HEK293 (cell line): Measurements from ENCODE around the gene MED17.
"Not testable (repeated sequence)": the region's sequence is repeated elsewhere in the genome, so short reads cannot be mapped to it uniquely, and the experiment has no call there.

Experiments
- CTCF ChIA-PET: fragments of 350-600 bp; formaldehyde crosslinking; extraction: SDS; loops from one replicate; lab custom pipeline; 2021; ENCODE audit warnings: antibody characterized with exemption; lab: Yijun Ruan, JAX
- POLR2A ChIA-PET: fragments of 300-600 bp; formaldehyde crosslinking; extraction: SDS; loops from one replicate; lab custom pipeline; 2020; ENCODE audit warnings: antibody characterized with exemption, inconsistent platforms; lab: Yijun Ruan, JAX
- H3K27ac ChIP-seq: fragments of 200-500 bp; sonication (Bioruptor generic); 2 replicates; pipeline ENCODE4 v1.5.1; 2014; ENCODE audit warnings: low read depth, low read length, control low read depth, inconsistent platforms; ENCODE audit errors: extremely low read depth
- H3K36me3 ChIP-seq, 2 experiments: fragments of 200-500 bp in 1 of 2; sonication (Bioruptor generic) in 1 of 2; 1 replicate in 1 of 2; 2 replicates in 1 of 2; pipeline ENCODE4 v1.5.1; 2014 to 2017; ENCODE audit warnings: inconsistent platforms in 2 of 2, low read length in 2 of 2; ENCODE audit not compliant: control insufficient read depth in 2 of 2, insufficient read depth in 1 of 2
- H3K4me1 ChIP-seq: fragments of 200-500 bp; sonication (Bioruptor generic); 2 replicates; pipeline ENCODE4 v1.5.1; 2014; ENCODE audit warnings: mild to moderate bottlenecking, low read length, inconsistent platforms; ENCODE audit not compliant: control insufficient read depth, insufficient read depth
- H3K4me3 ChIP-seq: 2 replicates; pipeline ENCODE4 v1.5.1; 2011; ENCODE audit warnings: low read depth, mild to moderate bottlenecking, control low read depth, low read length, moderate library complexity
- H3K9me3 ChIP-seq: fragments of 200-500 bp; sonication (Bioruptor generic); 2 replicates; pipeline ENCODE4 v1.5.1; 2014; ENCODE audit warnings: low read depth, low read length, inconsistent platforms; ENCODE audit not compliant: control insufficient read depth, insufficient read depth
- BCL11A ChIP-seq: fragments of 450-650 bp; formaldehyde crosslinking; IDR thresholded peaks from 2 replicates; pipeline ENCODE4 v1.5.1; 2016; ENCODE audit warnings: low read depth, missing biosample characterization, missing genetic modification characterization
- EGR2 ChIP-seq: fragments of 450-650 bp; formaldehyde crosslinking; IDR thresholded peaks from 2 replicates; pipeline ENCODE4 v1.5.1; 2016; ENCODE audit warnings: low read depth, missing biosample characterization, missing genetic modification characterization
- KLF8 ChIP-seq: fragments of 450-650 bp; formaldehyde crosslinking; IDR thresholded peaks from 2 replicates; pipeline ENCODE4 v1.5.1; 2016; ENCODE audit warnings: missing biosample characterization, missing genetic modification characterization
- PRDM2 ChIP-seq: fragments of 450-650 bp; formaldehyde crosslinking; IDR thresholded peaks from 2 replicates; pipeline ENCODE4 v1.5.1; 2016; ENCODE audit warnings: missing biosample characterization, missing genetic modification characterization, borderline replicate concordance
- REST ChIP-seq: fragments of 450-650 bp; formaldehyde crosslinking; IDR thresholded peaks from 2 replicates; pipeline ENCODE4 v1.5.1; 2016; ENCODE audit warnings: missing biosample characterization, missing genetic modification characterization
- ZBTB7A ChIP-seq: fragments of 450-650 bp; formaldehyde crosslinking; IDR thresholded peaks from 2 replicates; pipeline ENCODE4 v1.5.1; 2016; ENCODE audit warnings: low read depth, missing biosample characterization, missing genetic modification characterization
- ZNF433 ChIP-seq: fragments of 450-650 bp; formaldehyde crosslinking; IDR thresholded peaks from 2 replicates; pipeline ENCODE4 v1.5.1; 2016; ENCODE audit warnings: missing biosample characterization, missing genetic modification characterization, low read depth
- ZNF621 ChIP-seq: fragments of 450-650 bp; formaldehyde crosslinking; IDR thresholded peaks from 2 replicates; pipeline ENCODE4 v1.5.1; 2017; ENCODE audit warnings: missing biosample characterization, missing genetic modification characterization
- TF ChIP-seq, protein P1 (sequence below): fragments of 450-650 bp; formaldehyde crosslinking; IDR thresholded peaks from 2 replicates; pipeline ENCODE4 v1.5.1; 2017; ENCODE audit warnings: missing biosample characterization, missing genetic modification characterization
- TF ChIP-seq, protein P2 (sequence below): fragments of 450-650 bp; formaldehyde crosslinking; IDR thresholded peaks from 2 replicates; pipeline ENCODE4 v1.5.1; 2016; ENCODE audit warnings: missing biosample characterization, missing genetic modification characterization
- TF ChIP-seq, protein P3 (sequence below): fragments of 450-650 bp; formaldehyde crosslinking; IDR thresholded peaks from 2 replicates; pipeline ENCODE4; 2016; ENCODE audit warnings: missing biosample characterization, missing genetic modification characterization

The MED17 gene

DNA sequence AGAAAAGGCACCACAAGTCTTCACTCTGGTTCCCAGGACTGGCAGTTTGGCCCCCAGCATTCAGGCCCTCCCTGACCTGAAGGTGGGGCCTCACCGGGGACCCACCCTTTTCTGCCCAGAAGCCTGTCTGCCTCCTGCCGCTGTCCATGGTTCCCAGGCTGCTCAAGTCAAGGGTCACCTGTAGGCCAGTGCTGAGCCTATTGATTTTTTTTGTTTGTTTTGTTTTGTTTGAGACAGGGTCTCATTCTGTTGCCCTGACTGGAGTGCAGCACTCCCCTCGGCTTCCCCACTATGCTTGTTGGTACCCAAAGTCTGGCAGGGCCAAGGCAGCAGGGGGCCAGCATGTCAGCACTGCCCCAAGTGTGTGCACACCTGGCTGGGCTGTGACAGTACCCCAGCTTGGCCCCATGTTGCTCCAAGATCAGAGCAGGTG, 11.0 kb upstream of the MED17 start:
- TF ChIP-seq KLF8 (tag by site-specific recombination) (no peak), REST (tag by site-specific recombination) (peak; percentile 89)
- no peaks in the 10 kb centered on the region for H3K4me1 ChIP-seq
- H3K9me3 ChIP-seq, result no peaks in the 10 kb centered on the region
- H3K4me3 ChIP-seq, result no peak overlapping the region
- POLR2A ChIA-PET, result interaction anchor here (0.5 to 1.7 kb wide), 5 partner anchors 11 to 73 kb away, joined by 3 to 6 read pairs (median 4); partner anchors contain the start of genes C11orf54, MED17 and TAF1D
- no peaks in the 10 kb centered on the region for H3K36me3 ChIP-seq
- H3K27ac ChIP-seq, result no peak overlapping the region
- CTCF ChIA-PET, result interaction anchor here (0.6 kb wide), 1 partner anchor 1825 kb away, joined by 3 read pairs; no protein-coding TSS in a partner anchor

- CTCF ChIA-PET, result interaction anchor here (0.6 kb wide), 1 partner anchor 1824 kb away, joined by 3 read pairs; no protein-coding TSS in a partner anchor
- Histone ChIP-seq H3K9me3 (no peaks in the 10 kb centered on the region), H3K36me3 (no peaks in the 10 kb centered on the region), H3K27ac (no peak overlapping the region), H3K4me3 (no peak overlapping the region), H3K4me1 (no peaks in the 10 kb centered on the region)
- TF ChIP-seq, protein P1, sequence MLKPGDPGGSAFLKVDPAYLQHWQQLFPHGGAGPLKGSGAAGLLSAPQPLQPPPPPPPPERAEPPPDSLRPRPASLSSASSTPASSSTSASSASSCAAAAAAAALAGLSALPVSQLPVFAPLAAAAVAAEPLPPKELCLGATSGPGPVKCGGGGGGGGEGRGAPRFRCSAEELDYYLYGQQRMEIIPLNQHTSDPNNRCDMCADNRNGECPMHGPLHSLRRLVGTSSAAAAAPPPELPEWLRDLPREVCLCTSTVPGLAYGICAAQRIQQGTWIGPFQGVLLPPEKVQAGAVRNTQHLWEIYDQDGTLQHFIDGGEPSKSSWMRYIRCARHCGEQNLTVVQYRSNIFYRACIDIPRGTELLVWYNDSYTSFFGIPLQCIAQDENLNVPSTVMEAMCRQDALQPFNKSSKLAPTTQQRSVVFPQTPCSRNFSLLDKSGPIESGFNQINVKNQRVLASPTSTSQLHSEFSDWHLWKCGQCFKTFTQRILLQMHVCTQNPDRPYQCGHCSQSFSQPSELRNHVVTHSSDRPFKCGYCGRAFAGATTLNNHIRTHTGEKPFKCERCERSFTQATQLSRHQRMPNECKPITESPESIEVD, result no peak
- TF ChIP-seq, protein P2, sequence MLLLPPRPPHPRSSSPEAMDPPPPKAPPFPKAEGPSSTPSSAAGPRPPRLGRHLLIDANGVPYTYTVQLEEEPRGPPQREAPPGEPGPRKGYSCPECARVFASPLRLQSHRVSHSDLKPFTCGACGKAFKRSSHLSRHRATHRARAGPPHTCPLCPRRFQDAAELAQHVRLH (tag by site-specific recombination), result no peak
- TF ChIP-seq BCL11A (tag by site-specific recombination) (no peak), PRDM2 (tag by site-specific recombination) (no peak), EGR2 (tag by site-specific recombination) (no peak), ZNF621 (no peak), ZBTB7A (tag by site-specific recombination) (no peak), ZNF433 (no peak)
- TF ChIP-seq, protein P3, sequence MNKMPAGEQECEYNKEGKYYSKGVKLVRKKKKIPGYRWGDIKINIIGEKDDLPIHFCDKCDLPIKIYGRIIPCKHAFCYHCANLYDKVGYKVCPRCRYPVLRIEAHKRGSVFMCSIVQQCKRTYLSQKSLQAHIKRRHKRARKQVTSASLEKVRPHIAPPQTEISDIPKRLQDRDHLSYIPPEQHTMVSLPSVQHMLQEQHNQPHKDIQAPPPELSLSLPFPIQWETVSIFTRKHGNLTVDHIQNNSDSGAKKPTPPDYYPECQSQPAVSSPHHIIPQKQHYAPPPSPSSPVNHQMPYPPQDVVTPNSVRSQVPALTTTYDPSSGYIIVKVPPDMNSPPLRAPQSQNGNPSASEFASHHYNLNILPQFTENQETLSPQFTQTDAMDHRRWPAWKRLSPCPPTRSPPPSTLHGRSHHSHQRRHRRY (tag by site-specific recombination), result no peak
- POLR2A ChIA-PET, result interaction anchor here (0.5 to 1.0 kb wide), 3 partner anchors 10 to 73 kb away, joined by 3 to 4 read pairs (median 4); partner anchors contain the start of genes C11orf54, MED17 and TAF1D
Observed at GRCh38 chr11:93773601-93774200, 10.4 kb upstream of the MED17 start.

GRCh38 chr11:93774560-93774959, 9.5 kb upstream of the MED17 start:
- ChIA-PET CTCF (interaction anchor here (0.7 to 1.0 kb wide), 3 partner anchors 16 to 700 kb away, joined by 3 to 5 read pairs (median 5); partner anchors contain the start of genes C11orf54 and TAF1D), POLR2A (interaction anchor here (0.8 kb wide), 1 partner anchor 33 kb away, joined by 3 read pairs; the partner anchor contains the start of genes C11orf54 and TAF1D)
- not testable (repeated sequence) for H3K27ac ChIP-seq, H3K9me3 ChIP-seq, H3K4me1 ChIP-seq, H3K36me3 ChIP-seq, H3K4me3 ChIP-seq
